ENCODE results near the gene TBC1D14. TPM values are rescaled to one million over a fixed set of nuclear protein-coding genes. Genes with fewer than 3 reads are reported as not detected.
A peak's percentile ranks its signal among the peaks of the same experiment; 100 is the strongest.

Gene TBC1D14
- total RNA-seq, result 35.0 TPM

DNA sequence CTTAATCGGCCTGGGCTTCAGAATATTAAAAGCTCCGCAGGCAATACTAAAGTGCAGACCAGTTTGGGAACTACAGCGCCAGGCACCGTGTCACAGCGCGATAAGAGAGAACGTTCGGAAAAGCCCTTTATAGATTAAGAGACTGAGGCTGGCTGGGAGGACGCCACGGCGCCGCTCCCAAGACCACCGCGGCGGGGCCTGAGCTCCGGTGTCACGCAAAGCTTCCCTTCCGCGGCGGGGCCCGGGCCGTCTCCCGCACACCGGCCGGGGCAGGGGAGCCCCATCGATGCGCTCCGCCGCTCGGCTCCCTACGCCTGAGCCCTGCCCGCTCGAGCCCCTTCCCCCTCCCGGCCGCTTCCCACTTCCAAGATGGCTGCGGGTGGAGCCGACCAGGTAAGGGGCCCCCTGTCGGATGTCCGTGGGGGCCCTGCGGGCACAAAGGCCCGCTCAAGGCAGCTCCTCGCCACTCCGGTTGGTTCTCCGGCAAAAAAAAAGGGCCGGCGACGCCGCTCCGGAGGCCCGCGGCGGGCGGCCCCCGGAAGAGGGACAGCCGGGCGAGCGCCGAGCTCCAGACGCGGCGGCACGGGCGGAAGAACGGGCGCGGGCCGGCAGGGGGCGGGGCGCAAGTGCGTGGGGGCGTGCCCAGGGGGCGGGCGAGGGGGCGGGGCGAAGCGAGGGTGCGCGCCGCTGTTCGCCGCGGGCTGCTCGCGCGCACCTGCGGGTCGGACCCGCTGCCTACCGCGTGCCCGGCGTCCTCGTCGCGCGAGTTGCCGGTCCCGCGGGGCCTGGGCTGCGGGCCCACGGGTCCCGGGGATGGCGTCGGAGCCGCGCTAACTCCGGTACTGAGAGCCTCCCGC is at the start of gene TBC1D14:
Gene TBC1D14 (plus strand): TSS at position 714 of the 857 bp plus-strand sequence. CDS start 13,564 bp downstream, outside the sequence.
- peak; percentile 88 for DNase-seq

GRCh38 chr4:6868386-6868785 is 41.2 kb upstream of the TBC1D14 start:
- no peak for DNase-seq

GRCh38 chr4:6869944-6870343 is 39.7 kb upstream of the TBC1D14 start:
- no peak for DNase-seq

DNA sequence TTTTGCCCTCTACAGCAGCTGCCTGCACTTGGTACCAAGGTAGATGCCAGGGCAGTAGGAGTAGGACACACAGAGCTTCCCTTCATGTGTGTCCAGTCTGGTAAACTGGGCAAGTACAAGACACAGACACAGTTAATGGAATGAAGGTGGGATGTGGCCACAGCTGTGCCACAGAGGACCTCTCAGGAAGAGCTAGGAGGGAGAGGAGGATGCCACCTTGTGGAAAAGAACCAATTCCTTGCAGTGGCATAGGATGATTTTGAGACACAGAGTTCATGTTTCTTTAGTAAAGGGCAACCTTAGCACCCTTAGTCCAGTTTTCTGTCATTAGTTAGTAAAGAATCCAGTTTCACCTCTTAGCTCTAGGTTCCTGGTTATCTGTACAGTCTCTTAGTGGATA is 36.3 kb upstream of the TBC1D14 start:
- no peak for DNase-seq

- DNase-seq, result no peak
Observed at GRCh38 chr4:6873792-6874461, 35.7 kb upstream of the TBC1D14 start.

- no peak for DNase-seq
Observed at GRCh38 chr4:6874981-6875380, 34.6 kb upstream of the TBC1D14 start.

GRCh38 chr4:6875431-6875831 is 34.2 kb upstream of the TBC1D14 start:
- no peak for DNase-seq

- DNase-seq, result no peak
Observed at GRCh38 chr4:6876440-6876839, 33.2 kb upstream of the TBC1D14 start.

- no peak for DNase-seq
Observed at GRCh38 chr4:6877067-6877466, 32.6 kb upstream of the TBC1D14 start.

GRCh38 chr4:6878451-6879059 is 31.1 kb upstream of the TBC1D14 start:
- no peak for DNase-seq

DNA sequence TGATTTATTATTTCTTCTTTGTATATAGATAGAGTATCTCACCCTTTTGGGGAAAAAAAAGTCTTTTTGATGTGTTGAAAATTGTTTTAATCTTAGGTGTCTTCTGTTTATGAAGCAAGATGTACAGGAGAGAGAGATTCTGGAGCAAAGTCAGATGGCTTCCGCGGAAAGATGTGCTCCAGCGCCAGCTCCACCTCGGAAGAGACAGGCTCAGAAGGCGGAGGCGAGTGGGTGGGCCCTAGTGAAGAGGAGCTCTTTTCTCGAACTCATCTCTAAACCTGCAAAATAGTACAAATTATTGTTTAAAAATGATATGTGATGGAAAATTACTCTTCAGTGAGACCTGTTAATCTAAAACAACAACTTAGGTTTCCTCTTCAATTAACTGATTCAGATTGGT is 28.9 kb upstream of the TBC1D14 start:
- no peak for DNase-seq

GRCh38 chr4:6881908-6882307 is 27.7 kb upstream of the TBC1D14 start:
- DNase-seq, result no peak

DNA sequence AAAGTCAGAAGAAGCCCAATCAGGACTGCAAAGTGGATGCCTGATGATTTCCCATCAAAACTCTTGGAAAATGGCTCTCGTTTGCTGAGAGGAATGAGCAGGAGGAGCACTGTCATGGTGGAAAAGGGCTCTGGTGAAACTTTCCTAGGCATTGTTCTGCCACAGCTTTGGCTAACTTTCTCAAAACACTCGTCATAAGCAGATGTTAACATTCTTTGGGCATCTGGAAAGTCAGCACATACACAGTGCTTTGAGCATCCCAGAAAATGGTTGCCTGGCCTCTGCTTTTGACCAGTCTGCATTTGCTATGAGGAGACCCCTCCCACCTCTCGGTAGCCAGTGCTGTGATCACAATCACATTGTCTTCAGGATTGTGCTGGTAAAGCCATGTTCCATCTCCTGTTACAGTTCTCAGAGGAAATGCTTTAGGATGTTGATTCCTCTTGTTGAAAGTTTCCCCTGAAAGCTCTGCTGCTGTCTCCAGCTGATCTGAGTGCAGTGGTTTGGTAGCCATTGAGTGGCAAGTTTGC is 25.2 kb upstream of the TBC1D14 start:
- no peak for DNase-seq

- no peak for DNase-seq
Observed at GRCh38 chr4:6885953-6886557, 23.6 kb upstream of the TBC1D14 start.

- DNase-seq, result no peak
Observed at GRCh38 chr4:6886886-6887285, 22.7 kb upstream of the TBC1D14 start.

DNA sequence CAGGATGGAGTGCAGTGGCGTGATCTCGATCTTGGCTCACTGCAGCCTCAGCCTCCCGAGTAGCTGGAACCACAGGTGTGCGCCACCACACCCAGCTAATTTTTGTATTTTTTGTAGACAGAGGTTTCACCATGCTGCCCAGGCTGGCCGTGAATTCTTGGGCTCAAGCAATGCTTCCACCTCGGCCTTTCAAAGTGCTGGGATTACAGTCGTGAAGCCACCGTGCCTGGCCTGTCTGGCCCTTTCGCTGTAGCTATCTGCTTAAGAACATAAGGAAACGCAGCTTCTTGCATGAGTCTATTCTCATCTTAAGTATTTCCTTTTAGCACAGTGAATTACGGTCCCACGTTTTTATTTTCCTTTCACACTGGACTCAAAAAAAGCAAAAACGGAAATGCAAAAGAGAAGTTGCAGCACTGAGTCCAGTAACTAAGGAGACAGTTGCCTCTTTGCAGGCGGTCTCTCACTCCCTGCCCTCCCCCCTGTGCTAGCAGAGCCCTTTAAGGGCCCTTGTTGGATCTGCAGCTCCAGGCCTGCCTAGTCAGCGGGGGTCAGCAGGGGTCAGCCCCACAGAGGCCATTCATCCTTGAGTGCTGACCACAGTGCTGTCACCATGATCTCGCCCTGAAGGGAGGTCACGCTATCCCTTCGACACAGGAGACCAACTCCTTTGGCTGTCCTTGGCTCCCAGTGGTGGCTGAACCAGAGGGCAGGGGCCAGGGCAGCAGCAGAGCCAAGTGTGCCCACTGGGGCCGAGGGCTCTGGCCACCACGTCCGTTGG is 21.8 kb upstream of the TBC1D14 start:
- DNase-seq, result no peak

- DNase-seq, result no peak
Observed at GRCh38 chr4:6888506-6889071, 21.0 kb upstream of the TBC1D14 start.

DNA sequence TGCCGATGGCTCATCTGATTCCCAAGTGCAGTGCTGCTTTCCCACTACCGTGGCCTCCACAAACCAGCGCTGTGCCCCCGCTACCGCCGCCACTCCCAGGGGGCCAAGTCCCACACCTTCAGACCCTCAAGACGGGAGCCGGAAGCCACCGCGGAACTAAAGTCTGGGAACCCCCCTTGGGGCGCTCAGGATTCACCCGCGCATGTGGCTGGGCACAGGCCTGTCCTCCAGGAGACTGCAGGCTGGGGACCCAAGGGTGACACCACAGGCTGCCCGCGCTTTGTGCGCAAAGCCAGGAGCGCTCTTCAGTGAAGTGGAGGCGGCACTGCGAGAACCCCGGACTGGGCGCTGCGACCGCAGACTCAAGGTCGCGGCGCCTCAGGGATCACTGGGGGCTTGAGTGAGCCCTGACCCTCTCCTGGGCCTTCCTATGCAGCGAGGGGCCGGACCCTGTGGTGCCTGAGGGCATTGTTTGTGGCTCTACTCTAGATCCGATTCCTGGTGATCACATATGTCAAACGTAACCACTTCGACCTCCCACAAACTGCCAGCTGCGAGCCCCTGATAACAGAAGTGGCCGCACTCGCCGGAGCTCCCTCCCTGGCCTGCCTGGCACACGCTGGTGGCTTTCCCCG is 20.4 kb upstream of the TBC1D14 start:
- DNase-seq, result no peak

GRCh38 chr4:6889736-6890324 is 19.8 kb upstream of the TBC1D14 start:
- no peak for DNase-seq

DNA sequence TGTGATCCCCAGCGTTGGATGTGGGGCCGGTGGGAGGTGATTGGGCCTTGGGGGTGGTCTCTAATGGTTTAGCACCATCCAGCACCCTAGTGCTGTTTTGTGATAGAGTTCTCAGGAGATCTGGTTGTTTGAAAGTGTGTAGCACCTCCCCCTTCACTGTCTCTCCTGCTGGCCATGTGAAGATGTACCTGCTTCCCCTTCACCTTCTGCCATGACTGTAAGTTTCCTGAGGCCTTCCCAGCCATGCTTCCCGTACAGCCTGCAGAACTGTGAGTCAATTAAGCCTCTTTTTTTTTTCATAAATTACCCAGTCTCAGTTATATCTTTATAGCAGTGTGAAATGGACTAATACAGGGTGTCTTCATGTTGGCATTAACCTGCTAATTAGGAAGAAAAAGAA is 19.3 kb upstream of the TBC1D14 start:
- DNase-seq, result no peak

Data from skin of body (tissue), 2 donors.